Adrenal gland (tissue), 12 donors: ENCODE data around the gene AP2A2. TPM values are rescaled to one million over a fixed set of nuclear protein-coding genes. Genes with fewer than 3 reads are reported as not detected.

Experiments
- DNase-seq, 7 donors: peaks; one replicate each; pipeline ENCODE4 v3.0.0-alpha.2; 2019 to 2020
- H3K27ac ChIP-seq, 5 donors: fragments of 200-600 bp; sonication (generic) in 4 of 5; 1 replicate in 3 of 5; 2 replicates in 2 of 5; pipeline versions ENCODE4 v1.5.1 to v1.8.0; 2016 to 2020; ENCODE audit warnings: mild to moderate bottlenecking in 1 of 5
- H3K27me3 ChIP-seq: fragments of 200-600 bp; 2 replicates; pipeline ENCODE4 v1.8.0; 2021
- H3K36me3 ChIP-seq, 2 donors: fragments of 200-600 bp; replicated peaks in 1 of 2; 1 replicate in 1 of 2; 2 replicates in 1 of 2; pipeline versions ENCODE4 v1.5.1 to v1.8.0; 2018 to 2022
- H3K4me1 ChIP-seq, 2 donors: fragments of 200-600 bp; replicated peaks in 1 of 2; 1 replicate in 1 of 2; 2 replicates in 1 of 2; pipeline versions ENCODE4 v1.5.1 to v1.8.0; 2018 to 2021
- H3K4me3 ChIP-seq, 4 donors: fragments of 200-600 bp; sonication (generic) in 3 of 4; one replicate each; pipeline ENCODE4 v1.5.1; 2016 to 2018
- H3K9me3 ChIP-seq, 3 donors: fragments of 200-600 bp; sonication (generic) in 1 of 3; replicated peaks in 1 of 3; 1 replicate in 2 of 3; 2 replicates in 1 of 3; pipeline versions ENCODE4 v1.5.1 to v1.8.0; 2016 to 2021
- POLR2A ChIP-seq, 2 donors: fragments of 450-650 bp; IDR thresholded peaks; one replicate each; pipeline ENCODE4 v1.6.1; 2017; ENCODE audit warnings: antibody characterized with exemption in 2 of 2, mild to moderate bottlenecking in 2 of 2, moderate library complexity in 1 of 2
- WGBS, 4 donors: extraction: QIAGEN DNeasy Blood & Tissue Kit in 2 of 4; methylation state at CpG; one replicate each; pipeline versions ENCODE4 v1.1.5 to v1.1.7; 2013 to 2017; 5-methylcytosine and 5-hydroxymethylcytosine counted together
- intact Hi-C, 2 donors: fragments of 100-400 bp; cut with DNase I; formaldehyde crosslinking; loops; one replicate each; pipeline versions ENCODE4 v1.14.1 to v1.15.0; 2022 to 2023
- polyA plus RNA-seq, 3 donors: library from polyadenylated mRNA; stranded (reverse); fragments of 200-250 nt in 2 of 3; fragments of 350-450 nt in 1 of 3; fragmentation: Illumina TruSeq in 1 of 3; extraction: RNeasy Lipid Tissue Mini Kit (QIAGEN cat#74804) in 1 of 3; gene quantifications; one replicate each; pipeline ENCODE4 v1.2.3, GENCODE V29; 2013 to 2014
- total RNA-seq, 9 donors: library from RNA; depleted of rRNA in 4 of 9; stranded (reverse); fragments of >200 nt in 4 of 9; fragments of 120-200 nt in 1 of 9; fragmentation: NEBNext Ultra II Directional in 1 of 9; extraction: Animal tissue kit (Norgen Biotek cat#: 25700) in 1 of 9; gene quantifications; one replicate each; pipeline versions ENCODE4 v1.1.0 to v1.2.4, GENCODE V29; 2013 to 2023
- TF ChIP-seq, protein P1 (sequence below), 6 experiments: fragments of 450-650 bp in 4 of 6; fragments of 200-600 bp in 2 of 6; sonication (generic) in 1 of 6; IDR thresholded peaks; 1 replicate in 5 of 6; 2 replicates in 1 of 6; pipeline versions ENCODE4 v1.5.1 to v1.8.0; 2016 to 2021; ENCODE audit warnings: antibody characterized with exemption in 6 of 6, mild to moderate bottlenecking in 2 of 6, moderate library complexity in 1 of 6
- donor health status: healthy with polysubstance abuse.
- donor health status: Bipolar disorder and iron deficiency.
- donor health status: DM: yes; HTN: yes; CAD: no.
- donor health status: DM: no; HTN: no; CAD: no.
- donor health status: DM: no; HTN: no; CAD: no.
- donor health status: DM: yes; HTN: yes; CAD: no.

The AP2A2 gene
- total and polyA plus RNA-seq, 12 donors = 15.3 to 115 (median 73.1) TPM

DNA sequence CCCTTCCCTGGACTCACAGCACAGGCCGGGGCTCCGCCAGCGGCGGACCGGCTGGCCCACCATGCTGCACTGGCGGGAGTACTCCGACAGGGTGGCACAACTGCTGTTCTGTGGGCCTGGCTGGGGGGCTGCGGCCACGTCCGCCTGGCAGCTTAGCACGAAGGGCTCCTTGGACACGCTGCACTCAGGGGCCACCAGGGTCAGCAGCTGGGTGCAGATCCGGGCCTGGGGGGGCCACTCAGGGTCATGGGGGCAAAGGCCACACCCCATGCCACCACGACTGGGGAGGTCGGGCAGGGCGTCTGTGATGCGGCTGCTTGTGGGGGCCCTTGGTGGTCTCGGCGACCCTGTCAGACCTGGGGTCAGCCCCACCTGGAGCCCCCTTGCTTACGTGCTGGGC is 104.9 kb downstream of the AP2A2 start:
- H3K4me3 ChIP-seq = no peak overlapping the region
- DNase-seq = no peak
- H3K27me3 ChIP-seq = no peaks in the 10 kb centered on the region
- intact Hi-C loops = no loop called here
- no peaks in the 10 kb centered on the region for H3K9me3 ChIP-seq
- H3K36me3 ChIP-seq = no peaks in the 10 kb centered on the region
- no peak overlapping the region for H3K27ac ChIP-seq
- no peak for TF ChIP-seq POLR2A (IDR thresholded peaks at IDR 0.05)
- TF ChIP-seq, protein P1, sequence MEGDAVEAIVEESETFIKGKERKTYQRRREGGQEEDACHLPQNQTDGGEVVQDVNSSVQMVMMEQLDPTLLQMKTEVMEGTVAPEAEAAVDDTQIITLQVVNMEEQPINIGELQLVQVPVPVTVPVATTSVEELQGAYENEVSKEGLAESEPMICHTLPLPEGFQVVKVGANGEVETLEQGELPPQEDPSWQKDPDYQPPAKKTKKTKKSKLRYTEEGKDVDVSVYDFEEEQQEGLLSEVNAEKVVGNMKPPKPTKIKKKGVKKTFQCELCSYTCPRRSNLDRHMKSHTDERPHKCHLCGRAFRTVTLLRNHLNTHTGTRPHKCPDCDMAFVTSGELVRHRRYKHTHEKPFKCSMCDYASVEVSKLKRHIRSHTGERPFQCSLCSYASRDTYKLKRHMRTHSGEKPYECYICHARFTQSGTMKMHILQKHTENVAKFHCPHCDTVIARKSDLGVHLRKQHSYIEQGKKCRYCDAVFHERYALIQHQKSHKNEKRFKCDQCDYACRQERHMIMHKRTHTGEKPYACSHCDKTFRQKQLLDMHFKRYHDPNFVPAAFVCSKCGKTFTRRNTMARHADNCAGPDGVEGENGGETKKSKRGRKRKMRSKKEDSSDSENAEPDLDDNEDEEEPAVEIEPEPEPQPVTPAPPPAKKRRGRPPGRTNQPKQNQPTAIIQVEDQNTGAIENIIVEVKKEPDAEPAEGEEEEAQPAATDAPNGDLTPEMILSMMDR (IDR thresholded peaks at IDR 0.05) = no peak
- H3K4me1 ChIP-seq = peaks cover 0 to 4% of the 10 kb centered on the region in 2 donors
- WGBS, 4 donors = 60 to 72% (median 67%) methylated on average over 7 to 20 of the region's 20 CpGs

DNA sequence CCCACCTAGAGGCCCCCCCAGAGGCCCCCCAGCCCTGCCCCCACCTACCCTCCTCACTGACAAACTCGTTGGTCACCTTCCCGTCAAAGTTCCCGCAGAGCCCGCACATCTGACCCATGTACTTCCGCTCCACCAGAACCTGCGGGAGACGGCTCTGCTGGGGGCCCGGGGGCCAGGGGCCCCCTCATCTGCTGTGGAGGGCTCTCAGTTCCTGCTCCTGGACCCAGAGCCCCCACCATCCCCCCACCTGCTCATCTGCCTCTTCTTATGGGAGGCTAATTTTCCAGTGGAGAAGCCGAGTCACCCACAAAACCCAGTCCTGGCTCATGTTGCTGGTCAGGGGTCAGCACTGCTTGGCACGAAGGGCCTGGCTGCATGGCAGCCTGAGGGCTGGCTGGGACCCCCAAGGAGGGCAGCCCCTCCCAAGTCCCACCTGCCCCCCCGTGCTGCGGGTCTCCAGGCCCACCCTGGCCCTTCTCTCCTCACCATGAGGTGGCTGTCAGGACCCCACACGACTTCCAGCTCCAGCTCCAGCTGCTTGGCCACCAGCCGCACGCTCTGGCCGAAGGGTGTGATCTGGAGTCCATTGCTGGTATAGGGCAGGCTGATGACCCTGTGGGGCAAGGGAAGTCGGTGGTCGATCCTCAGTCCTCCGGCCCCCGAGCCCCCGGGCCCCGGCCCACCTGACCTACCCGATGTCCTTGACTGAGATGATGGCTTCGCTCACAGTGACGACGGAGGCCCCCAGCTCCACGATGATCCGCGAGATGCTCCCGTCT is 105.6 kb downstream of the AP2A2 start:
- Histone ChIP-seq H3K27ac (no peak overlapping the region), H3K36me3 (no peaks in the 10 kb centered on the region), H3K4me1 (peaks cover 0 to 4% of the 10 kb centered on the region in 2 donors), H3K9me3 (no peaks in the 10 kb centered on the region), H3K27me3 (no peaks in the 10 kb centered on the region), H3K4me3 (no peak overlapping the region)
- no peak for TF ChIP-seq POLR2A (IDR thresholded peaks at IDR 0.05)
- TF ChIP-seq, protein P1 (IDR thresholded peaks at IDR 0.05) = no peak
- 71 to 82% (median 78%) methylated on average over 13 to 30 of the region's 30 CpGs for WGBS, 4 donors
- no peak for DNase-seq
- intact Hi-C loops = no loop called here

DNA sequence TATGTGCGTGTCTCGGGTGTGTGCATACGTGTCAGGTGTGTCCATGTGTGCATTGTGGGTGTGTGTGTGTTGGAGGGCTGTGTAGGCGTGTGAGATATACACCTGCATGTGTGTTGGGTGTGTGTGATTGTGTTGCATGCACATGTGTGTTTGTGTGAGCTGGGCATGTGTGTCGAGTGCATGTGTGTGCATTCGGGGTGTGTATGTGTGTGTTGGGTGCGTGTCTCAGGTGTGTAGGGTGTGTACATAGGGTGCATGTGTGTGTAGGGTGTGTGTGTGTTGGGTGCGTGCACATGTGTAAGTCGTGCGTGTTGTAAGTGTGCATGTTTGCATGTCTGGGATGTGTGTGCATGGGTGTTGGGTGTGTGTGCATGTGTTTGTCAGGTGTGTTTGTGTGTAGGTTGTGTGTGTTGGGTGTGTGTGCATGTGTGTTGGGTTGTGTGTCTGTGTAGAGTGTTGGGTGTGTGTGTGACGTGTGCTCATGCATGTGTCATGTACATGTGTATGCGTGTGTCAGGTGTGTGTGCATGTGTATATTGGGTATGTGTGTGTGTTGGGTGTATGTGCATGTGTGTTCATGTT is 106.7 kb downstream of the AP2A2 start:
- no peak for TF ChIP-seq POLR2A (IDR thresholded peaks at IDR 0.05)
- TF ChIP-seq, protein P1 (IDR thresholded peaks at IDR 0.05) = no peak
- no peak for DNase-seq
- no peak overlapping the region for H3K4me3 ChIP-seq
- H3K4me1 ChIP-seq = peaks cover 0 to 4% of the 10 kb centered on the region in 2 donors
- no peaks in the 10 kb centered on the region for H3K36me3 ChIP-seq
- no peak overlapping the region for H3K27ac ChIP-seq
- WGBS, 4 donors = 90 to 95% (median 95%) methylated on average over 12 of the region's 12 CpGs
- no peaks in the 10 kb centered on the region for H3K9me3 ChIP-seq
- H3K27me3 ChIP-seq = no peaks in the 10 kb centered on the region
- intact Hi-C loops = no loop called here

DNA sequence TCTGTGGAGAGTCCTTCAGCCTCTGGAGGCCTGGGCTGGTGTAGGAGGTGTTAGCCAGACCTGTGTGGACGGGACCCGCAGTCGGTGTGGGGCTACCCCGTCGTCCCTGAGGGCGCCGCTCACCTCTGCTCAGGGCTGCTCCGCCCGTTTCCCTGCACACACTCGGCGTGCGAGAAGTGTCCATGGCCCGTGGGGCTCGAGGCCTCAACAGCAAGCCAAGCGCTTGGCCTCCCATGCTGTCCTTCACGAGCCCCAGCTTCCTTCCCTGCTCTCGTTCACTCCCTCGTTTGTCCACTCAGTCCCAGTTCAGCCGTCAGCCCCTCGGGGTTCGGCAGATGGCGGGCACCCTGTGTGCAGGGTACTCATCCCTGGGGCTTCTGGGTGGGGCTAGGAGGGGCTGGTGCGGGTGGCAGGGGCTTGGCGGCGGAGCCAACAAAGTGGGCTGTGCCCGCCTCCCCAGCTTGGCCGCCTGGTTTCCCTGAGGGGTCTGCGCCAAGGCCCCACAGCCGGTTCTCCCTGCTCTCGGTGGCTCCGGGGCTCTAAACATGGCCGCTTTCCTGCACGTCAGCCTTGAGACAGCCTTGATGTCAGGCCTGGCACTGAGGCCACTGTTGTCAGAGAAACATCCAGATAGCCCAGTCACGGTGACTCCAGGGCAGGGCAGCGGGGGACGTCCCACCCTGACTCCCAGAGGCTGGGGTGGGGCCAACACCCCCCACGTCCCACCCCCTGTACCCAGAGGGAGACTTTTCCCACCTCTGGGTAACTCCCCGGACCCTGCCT is 107.5 kb downstream of the AP2A2 start:
- peaks cover 0 to 4% of the 10 kb centered on the region in 2 donors for H3K4me1 ChIP-seq
- no peaks in the 10 kb centered on the region for H3K36me3 ChIP-seq
- DNase-seq = peak in 2 of 7 donors; percentile 24 to 35
- no peak overlapping the region for H3K27ac ChIP-seq
- no peak overlapping the region for H3K4me3 ChIP-seq
- intact Hi-C loops = no loop called here
- H3K27me3 ChIP-seq = no peaks in the 10 kb centered on the region
- no peaks in the 10 kb centered on the region for H3K9me3 ChIP-seq
- no peak for TF ChIP-seq POLR2A (IDR thresholded peaks at IDR 0.05)
- 73 to 87% (median 77%) methylated on average over 19 to 38 of the region's 38 CpGs for WGBS, 4 donors
